ENCODE results near the gene FRMD8. TPM values are rescaled to one million over a fixed set of nuclear protein-coding genes. Genes with fewer than 3 reads are reported as not detected.

The FRMD8 gene
- total and polyA plus RNA-seq, 9 of the 15 experiments (the other 6 are each of a cell fraction or from before 2014, with no cell fraction given), result 4.5 to 54.5 (median 15.8) TPM

DNA sequence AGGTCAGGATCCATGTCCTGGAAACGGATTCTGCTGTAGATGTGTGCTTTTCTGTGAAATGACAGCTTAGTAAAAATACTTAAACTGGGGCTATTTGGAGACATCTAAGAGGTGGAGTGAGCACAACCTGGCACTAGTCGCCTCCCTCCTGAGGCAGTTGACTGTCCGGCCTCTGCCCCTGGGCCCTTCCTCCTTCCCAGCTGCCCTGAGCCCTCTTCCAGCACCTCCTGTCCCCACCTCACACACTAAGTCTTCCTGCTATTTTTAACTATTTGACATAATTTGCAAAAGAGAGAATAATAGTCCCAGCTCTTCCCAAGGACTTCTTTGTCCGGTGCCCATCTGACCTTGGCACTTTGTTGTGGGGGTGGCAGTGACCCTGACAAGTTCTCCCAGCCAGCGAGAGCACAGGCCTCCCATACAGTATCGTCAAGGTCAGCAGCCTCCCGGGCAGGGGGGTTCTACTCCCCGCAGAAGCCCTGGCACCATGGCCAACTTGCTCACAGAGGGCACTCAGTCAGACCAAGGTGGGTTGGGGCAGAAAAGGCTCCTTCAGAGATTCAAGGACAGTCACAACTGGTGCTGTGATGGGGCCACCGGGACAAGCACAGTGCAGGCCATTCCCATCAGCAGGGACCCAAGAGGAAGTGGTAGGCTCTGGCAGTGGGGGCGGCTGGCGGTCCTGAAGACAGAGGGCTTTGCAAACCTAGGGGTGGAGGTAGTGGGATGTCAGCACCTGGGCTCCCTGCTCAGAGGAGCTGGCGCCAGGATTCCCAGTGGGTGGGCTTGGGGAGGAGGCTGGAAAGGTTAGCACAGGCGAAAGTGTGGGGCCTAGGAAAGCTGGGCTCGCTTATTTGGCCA, 30.6 kb downstream of the FRMD8 start (continued):
- TF ChIP-seq, protein P1, sequence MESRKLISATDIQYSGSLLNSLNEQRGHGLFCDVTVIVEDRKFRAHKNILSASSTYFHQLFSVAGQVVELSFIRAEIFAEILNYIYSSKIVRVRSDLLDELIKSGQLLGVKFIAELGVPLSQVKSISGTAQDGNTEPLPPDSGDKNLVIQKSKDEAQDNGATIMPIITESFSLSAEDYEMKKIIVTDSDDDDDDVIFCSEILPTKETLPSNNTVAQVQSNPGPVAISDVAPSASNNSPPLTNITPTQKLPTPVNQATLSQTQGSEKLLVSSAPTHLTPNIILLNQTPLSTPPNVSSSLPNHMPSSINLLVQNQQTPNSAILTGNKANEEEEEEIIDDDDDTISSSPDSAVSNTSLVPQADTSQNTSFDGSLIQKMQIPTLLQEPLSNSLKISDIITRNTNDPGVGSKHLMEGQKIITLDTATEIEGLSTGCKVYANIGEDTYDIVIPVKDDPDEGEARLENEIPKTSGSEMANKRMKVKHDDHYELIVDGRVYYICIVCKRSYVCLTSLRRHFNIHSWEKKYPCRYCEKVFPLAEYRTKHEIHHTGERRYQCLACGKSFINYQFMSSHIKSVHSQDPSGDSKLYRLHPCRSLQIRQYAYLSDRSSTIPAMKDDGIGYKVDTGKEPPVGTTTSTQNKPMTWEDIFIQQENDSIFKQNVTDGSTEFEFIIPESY (CRISPR knock-in tag; IDR thresholded peaks at IDR 0.05), result peak; percentile 53; the same call in 1 of the 2 replicates
- TF ChIP-seq FOXA3 (CRISPR knock-in tag; conservative IDR thresholded peaks at IDR 0.05 in 1 of 2, IDR thresholded peaks at IDR 0.05 in 1 of 2), result peak in 1 of 2 experiments; percentile 20; a peak in 1 of 4 replicates

- H3K9me1 ChIP-seq (ENCODE audit: control insufficient read depth, insufficient read depth, low read length), result no peaks in the 10 kb centered on the region
- peak overlapping the region; percentile 91 for H3K4me2 ChIP-seq (ENCODE audit: insufficient read depth, low read length)
- no TSS peak for BruUV-seq (replicated peaks)
- peak overlapping the region; percentile 43; the same call in 1 of the 2 replicates for H3K4me3 ChIP-seq
- H3K27me3 ChIP-seq (ENCODE audit: control insufficient read depth in 2 of 2, insufficient read depth in 2 of 2, low read length in 2 of 2), result no peaks in the 10 kb centered on the region
- H2AFZ ChIP-seq (ENCODE audit: low read depth, low read length), result peak overlapping the region; percentile 41; the same call in 1 of the 2 replicates
- 43% methylated on average over 17 of the region's 19 CpGs for WGBS (ENCODE audit: insufficient coverage, low coverage, missing lambda C conversion rate)
- peaks cover 2% of the 10 kb centered on the region for H4K20me1 ChIP-seq (replicated peaks; ENCODE audit: control insufficient read depth, insufficient read depth, low read length)
- ATAC-seq (no peak), FAIRE-seq (no peak), DNase-seq (ENCODE audit: extremely low read depth in 1 of 4, low spot score in 3 of 4) (peak in 3 of 4 experiments; percentile 65 to 73 (median 69))
- H3K27ac ChIP-seq (ENCODE audit: extremely low read depth, low read depth, low read length), result peak overlapping the region; percentile 98
- H3K79me2 ChIP-seq (ENCODE audit: control insufficient read depth, insufficient read depth, low read length), result peaks cover 63% of the 10 kb centered on the region
- H3K9me3 ChIP-seq (replicated peaks; ENCODE audit: control insufficient read depth, insufficient read depth, low read depth, low read length), result no peaks in the 10 kb centered on the region
- peak overlapping the region; percentile 88 to 98 for H3K9ac ChIP-seq (ENCODE audit: insufficient read depth in 1 of 2, low read depth in 2 of 2, low read length in 2 of 2)
- ChIA-PET POLR2A (interaction anchor here (0.6 to 17.3 kb wide), 7 partner anchors 7 to 89 kb away, joined by 3 to 1349 read pairs (median 63); partner anchors contain the start of genes MALAT1 and NEAT1), CTCF (ENCODE audit: low intra/inter-chr PET ratio) (interaction anchor here (0.5 to 0.9 kb wide), 3 partner anchors 15 to 93 kb away, joined by 3 to 6 read pairs (median 3); no protein-coding TSS in a partner anchor)
- intact Hi-C loops (cut with micrococcal nuclease), result loop anchor here (2.0 kb wide), 1 partner anchor 51 kb away; no protein-coding TSS in a partner anchor
- H3K4me1 ChIP-seq (replicated peaks in 1 of 2; ENCODE audit: control insufficient read depth in 2 of 2, insufficient read depth in 2 of 2, low read length in 2 of 2), result peaks cover 51 to 69% of the 10 kb centered on the region in 2 experiments
- in situ Hi-C loops (cut with MboI), result loop anchor here (5.0 kb wide), 1 partner anchor 94 kb away; no protein-coding TSS in a partner anchor
- H3K36me3 ChIP-seq (ENCODE audit: control insufficient read depth, insufficient read depth, low read length), result peaks cover 6% of the 10 kb centered on the region; the same call in 2 of the 3 replicates
- TF ChIP-seq RHOXF2B (CRISPR knock-in tag; conservative IDR thresholded peaks at IDR 0.05), result no peak
- TF ChIP-seq BCOR (IDR thresholded peaks at IDR 0.05), result no peak
- TF ChIP-seq ZNF175 (CRISPR knock-in tag; IDR thresholded peaks at IDR 0.05; ENCODE audit: low read depth), result no peak
- no peak for TF ChIP-seq SREBF1 (IDR thresholded peaks at IDR 0.05; ENCODE audit: borderline replicate concordance, low read depth, low read length)
- TF ChIP-seq, protein P2, sequence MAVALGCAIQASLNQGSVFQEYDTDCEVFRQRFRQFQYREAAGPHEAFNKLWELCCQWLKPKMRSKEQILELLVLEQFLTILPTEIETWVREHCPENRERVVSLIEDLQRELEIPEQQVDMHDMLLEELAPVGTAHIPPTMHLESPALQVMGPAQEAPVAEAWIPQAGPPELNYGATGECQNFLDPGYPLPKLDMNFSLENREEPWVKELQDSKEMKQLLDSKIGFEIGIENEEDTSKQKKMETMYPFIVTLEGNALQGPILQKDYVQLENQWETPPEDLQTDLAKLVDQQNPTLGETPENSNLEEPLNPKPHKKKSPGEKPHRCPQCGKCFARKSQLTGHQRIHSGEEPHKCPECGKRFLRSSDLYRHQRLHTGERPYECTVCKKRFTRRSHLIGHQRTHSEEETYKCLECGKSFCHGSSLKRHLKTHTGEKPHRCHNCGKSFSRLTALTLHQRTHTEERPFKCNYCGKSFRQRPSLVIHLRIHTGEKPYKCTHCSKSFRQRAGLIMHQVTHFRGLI (CRISPR knock-in tag; IDR thresholded peaks at IDR 0.05), result no peak
- no peak for TF ChIP-seq CREB1 (IDR thresholded peaks at IDR 0.05)
- no peak for TF ChIP-seq CREB1 (CRISPR knock-in tag; IDR thresholded peaks at IDR 0.05)
- no peak for TF ChIP-seq ZNF324 (CRISPR knock-in tag; IDR thresholded peaks at IDR 0.05)
- no peak for TF ChIP-seq JUNB (CRISPR knock-in tag; conservative IDR thresholded peaks at IDR 0.05)
- TF ChIP-seq, protein P3, sequence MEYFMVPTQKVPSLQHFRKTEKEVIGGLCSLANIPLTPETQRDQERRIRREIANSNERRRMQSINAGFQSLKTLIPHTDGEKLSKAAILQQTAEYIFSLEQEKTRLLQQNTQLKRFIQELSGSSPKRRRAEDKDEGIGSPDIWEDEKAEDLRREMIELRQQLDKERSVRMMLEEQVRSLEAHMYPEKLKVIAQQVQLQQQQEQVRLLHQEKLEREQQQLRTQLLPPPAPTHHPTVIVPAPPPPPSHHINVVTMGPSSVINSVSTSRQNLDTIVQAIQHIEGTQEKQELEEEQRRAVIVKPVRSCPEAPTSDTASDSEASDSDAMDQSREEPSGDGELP (CRISPR knock-in tag; IDR thresholded peaks at IDR 0.05; ENCODE audit: borderline replicate concordance), result no peak
- TF ChIP-seq HMGN3 (IDR thresholded peaks at IDR 0.05; ENCODE audit: borderline replicate concordance, extremely low read depth, insufficient read length, low read depth, low read length), result peak; percentile 20
- TF ChIP-seq DPF2 (IDR thresholded peaks at IDR 0.05), result no peak
Measured at GRCh38 chr11:65417702-65418430, 31.4 kb downstream of the FRMD8 start.

Measured in K562 (cell line).